Fibroblast of lung (primary cell): ENCODE results near the gene NDUFB7.

Experiments used
- CTCF ChIP-seq, 2 donors: IDR thresholded peaks in 1 of 2; conservative IDR thresholded peaks in 1 of 2; 1 replicate in 1 of 2; 2 replicates in 1 of 2; pipeline ENCODE4 v1.5.1; 2011 to 2012; ENCODE audit warnings: low read length in 2 of 2, control low read depth in 1 of 2, inconsistent platforms in 1 of 2, low read depth in 1 of 2, mild to moderate bottlenecking in 1 of 2
- EZH2 ChIP-seq: IDR thresholded peaks from 2 replicates; pipeline ENCODE4 v1.5.1; 2012; ENCODE audit warnings: low read length, control low read depth, mild to moderate bottlenecking; ENCODE audit errors: missing control alignments

DNA sequence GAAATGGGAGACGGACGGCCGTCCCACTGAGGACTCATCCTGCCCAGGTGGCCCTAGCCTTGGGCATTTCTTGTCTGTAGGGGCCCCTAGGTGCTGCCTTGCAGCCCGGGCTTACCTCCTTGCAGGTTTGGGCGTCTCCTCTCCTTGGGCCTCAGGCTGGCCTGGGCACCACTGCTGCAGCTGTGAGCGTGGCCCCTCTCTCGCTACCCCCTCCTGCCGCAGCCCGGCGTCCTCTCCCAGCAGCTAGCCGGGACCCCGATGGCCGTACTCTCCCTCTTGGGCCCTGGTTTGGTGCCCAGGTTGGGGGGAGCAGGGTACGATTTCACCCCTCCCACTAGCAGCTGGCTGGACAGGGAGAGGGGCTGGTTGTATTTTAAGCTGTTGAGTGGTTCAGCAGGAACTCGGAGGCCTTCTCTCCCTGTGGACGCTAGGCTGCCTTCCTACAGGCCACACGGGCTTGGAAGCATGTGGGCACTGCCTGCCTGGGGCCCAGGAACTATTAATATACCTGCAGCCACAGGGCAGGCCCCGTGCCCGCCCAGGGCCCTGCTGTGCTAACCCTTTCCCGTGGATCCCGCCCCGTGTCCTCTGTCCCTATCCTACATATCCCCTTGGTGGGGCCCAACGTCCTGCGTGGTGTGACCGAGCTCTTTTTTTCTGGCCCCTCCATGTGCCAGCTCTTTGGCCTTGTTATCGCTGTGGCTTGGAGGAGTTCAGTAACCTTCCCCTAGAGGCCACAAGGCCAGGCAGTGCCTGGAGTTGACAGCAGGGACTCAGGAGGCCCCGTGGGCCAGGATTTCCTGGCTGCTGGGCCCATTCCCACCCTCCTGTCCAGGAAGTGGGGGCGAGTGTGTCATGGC lies 11.7 kb downstream of the NDUFB7 start:
- no peak for TF ChIP-seq CTCF (conservative IDR thresholded peaks at IDR 0.05 in 1 of 2, IDR thresholded peaks at IDR 0.05 in 1 of 2; ENCODE audit: low read depth in 1 of 2, low read length in 2 of 2)
- no peak for TF ChIP-seq EZH2
